HEK293 (cell line): ENCODE data around the gene PCBP3.
A peak's percentile ranks its signal among the peaks of the same experiment; 100 is the strongest.

Source experiments
- CTCF ChIA-PET: fragments of 350-600 bp; formaldehyde crosslinking; extraction: SDS; loops from one replicate; lab custom pipeline; 2021; ENCODE audit warnings: antibody characterized with exemption; lab: Yijun Ruan, JAX
- POLR2A ChIA-PET: fragments of 300-600 bp; formaldehyde crosslinking; extraction: SDS; loops from one replicate; lab custom pipeline; 2020; ENCODE audit warnings: antibody characterized with exemption, inconsistent platforms; lab: Yijun Ruan, JAX
- H3K27ac ChIP-seq: fragments of 200-500 bp; sonication (Bioruptor generic); 2 replicates; pipeline ENCODE4 v1.5.1; 2014; ENCODE audit warnings: low read depth, low read length, control low read depth, inconsistent platforms; ENCODE audit errors: extremely low read depth
- H3K36me3 ChIP-seq, 2 experiments: fragments of 200-500 bp in 1 of 2; sonication (Bioruptor generic) in 1 of 2; 1 replicate in 1 of 2; 2 replicates in 1 of 2; pipeline ENCODE4 v1.5.1; 2014 to 2017; ENCODE audit warnings: inconsistent platforms in 2 of 2, low read length in 2 of 2; ENCODE audit not compliant: control insufficient read depth in 2 of 2, insufficient read depth in 1 of 2
- H3K4me1 ChIP-seq: fragments of 200-500 bp; sonication (Bioruptor generic); 2 replicates; pipeline ENCODE4 v1.5.1; 2014; ENCODE audit warnings: mild to moderate bottlenecking, low read length, inconsistent platforms; ENCODE audit not compliant: control insufficient read depth, insufficient read depth
- H3K4me3 ChIP-seq: 2 replicates; pipeline ENCODE4 v1.5.1; 2011; ENCODE audit warnings: low read depth, mild to moderate bottlenecking, control low read depth, low read length, moderate library complexity
- H3K9me3 ChIP-seq: fragments of 200-500 bp; sonication (Bioruptor generic); 2 replicates; pipeline ENCODE4 v1.5.1; 2014; ENCODE audit warnings: low read depth, low read length, inconsistent platforms; ENCODE audit not compliant: control insufficient read depth, insufficient read depth
- GLIS1 ChIP-seq: fragments of 450-650 bp; formaldehyde crosslinking; IDR thresholded peaks from 2 replicates; pipeline ENCODE4 v1.5.1; 2016; ENCODE audit warnings: missing biosample characterization, missing genetic modification characterization
- HIC1 ChIP-seq: fragments of 450-650 bp; formaldehyde crosslinking; IDR thresholded peaks from 2 replicates; pipeline ENCODE4 v1.5.1; 2016; ENCODE audit warnings: missing biosample characterization, missing genetic modification characterization
- KLF10 ChIP-seq: fragments of 450-650 bp; IDR thresholded peaks from 2 replicates; pipeline ENCODE4 v1.5.1; 2018; ENCODE audit warnings: missing biosample characterization, mild to moderate bottlenecking, missing genetic modification characterization
- KLF17 ChIP-seq: fragments of 450-650 bp; formaldehyde crosslinking; IDR thresholded peaks from 2 replicates; pipeline ENCODE4 v1.5.1; 2016; ENCODE audit warnings: missing biosample characterization, missing genetic modification characterization
- KLF7 ChIP-seq: fragments of 450-650 bp; formaldehyde crosslinking; IDR thresholded peaks from 2 replicates; pipeline ENCODE4 v1.5.1; 2016; ENCODE audit warnings: missing biosample characterization, missing genetic modification characterization, borderline replicate concordance
- TSHZ1 ChIP-seq: fragments of 450-650 bp; formaldehyde crosslinking; IDR thresholded peaks from 2 replicates; pipeline ENCODE4 v1.5.1; 2016; ENCODE audit warnings: missing biosample characterization, missing genetic modification characterization, borderline replicate concordance
- ZFHX2 ChIP-seq: fragments of 450-650 bp; formaldehyde crosslinking; conservative IDR thresholded peaks from 2 replicates; pipeline ENCODE4 v1.5.1; 2016; ENCODE audit warnings: missing biosample characterization, missing genetic modification characterization
- ZFP69B ChIP-seq: fragments of 450-650 bp; formaldehyde crosslinking; IDR thresholded peaks from 2 replicates; pipeline ENCODE4 v1.5.1; 2016; ENCODE audit warnings: missing biosample characterization, missing genetic modification characterization
- ZIC2 ChIP-seq: fragments of 450-650 bp; formaldehyde crosslinking; IDR thresholded peaks from 2 replicates; pipeline ENCODE4 v1.5.1; 2016; ENCODE audit warnings: missing biosample characterization, missing genetic modification characterization
- ZNF133 ChIP-seq: fragments of 450-650 bp; formaldehyde crosslinking; IDR thresholded peaks from 2 replicates; pipeline ENCODE4 v1.5.1; 2016; ENCODE audit warnings: missing biosample characterization, missing genetic modification characterization
- ZNF157 ChIP-seq: fragments of 450-650 bp; formaldehyde crosslinking; IDR thresholded peaks from 2 replicates; pipeline ENCODE4 v1.5.1; 2016; ENCODE audit warnings: missing biosample characterization, missing genetic modification characterization
- ZNF174 ChIP-seq: fragments of 450-650 bp; formaldehyde crosslinking; IDR thresholded peaks from 2 replicates; pipeline ENCODE4 v1.5.0; 2017; ENCODE audit warnings: missing biosample characterization, mild to moderate bottlenecking, missing genetic modification characterization
- ZNF175 ChIP-seq: fragments of 450-650 bp; formaldehyde crosslinking; IDR thresholded peaks from 2 replicates; pipeline ENCODE4 v1.5.1; 2016; ENCODE audit warnings: missing biosample characterization, missing genetic modification characterization
- ZNF184 ChIP-seq: fragments of 450-650 bp; IDR thresholded peaks from 2 replicates; pipeline ENCODE4 v1.5.1; 2018; ENCODE audit warnings: missing biosample characterization, mild to moderate bottlenecking, missing genetic modification characterization
- ZNF24 ChIP-seq: fragments of 450-650 bp; formaldehyde crosslinking; IDR thresholded peaks from 2 replicates; pipeline ENCODE4 v1.5.1; 2016; ENCODE audit warnings: missing biosample characterization, missing genetic modification characterization
- ZNF324 ChIP-seq: fragments of 450-650 bp; formaldehyde crosslinking; IDR thresholded peaks from 2 replicates; pipeline ENCODE4 v1.5.1; 2016; ENCODE audit warnings: missing biosample characterization, missing genetic modification characterization
- ZNF341 ChIP-seq: fragments of 450-650 bp; formaldehyde crosslinking; IDR thresholded peaks from 2 replicates; pipeline ENCODE4; 2016; ENCODE audit warnings: low read depth, missing biosample characterization, missing genetic modification characterization
- ZNF416 ChIP-seq: fragments of 450-650 bp; formaldehyde crosslinking; IDR thresholded peaks from 2 replicates; pipeline ENCODE4 v1.5.1; 2016; ENCODE audit warnings: missing biosample characterization, missing genetic modification characterization
- ZNF433 ChIP-seq: fragments of 450-650 bp; formaldehyde crosslinking; IDR thresholded peaks from 2 replicates; pipeline ENCODE4 v1.5.1; 2016; ENCODE audit warnings: missing biosample characterization, missing genetic modification characterization, low read depth
- ZNF449 ChIP-seq: fragments of 450-650 bp; formaldehyde crosslinking; IDR thresholded peaks from 2 replicates; pipeline ENCODE4 v1.5.1; 2017; ENCODE audit warnings: missing biosample characterization, mild to moderate bottlenecking, missing genetic modification characterization, moderate library complexity
- ZNF514 ChIP-seq: fragments of 450-650 bp; formaldehyde crosslinking; IDR thresholded peaks from 2 replicates; pipeline ENCODE4 v1.5.1; 2016; ENCODE audit warnings: missing biosample characterization, missing genetic modification characterization
- ZNF561 ChIP-seq: fragments of 450-650 bp; IDR thresholded peaks from 2 replicates; pipeline ENCODE4 v1.5.1; 2018; ENCODE audit warnings: missing biosample characterization, missing genetic modification characterization, borderline replicate concordance
- ZNF610 ChIP-seq: fragments of 450-650 bp; formaldehyde crosslinking; IDR thresholded peaks from 2 replicates; pipeline ENCODE4 v1.5.1; 2016; ENCODE audit warnings: missing biosample characterization, missing genetic modification characterization, borderline replicate concordance
- ZNF639 ChIP-seq: fragments of 450-650 bp; formaldehyde crosslinking; IDR thresholded peaks from 2 replicates; pipeline ENCODE4 v1.5.1; 2016; ENCODE audit warnings: missing biosample characterization, missing genetic modification characterization
- ZNF76 ChIP-seq: fragments of 450-650 bp; formaldehyde crosslinking; IDR thresholded peaks from 2 replicates; pipeline ENCODE4; 2016; ENCODE audit warnings: low read depth, missing biosample characterization, missing genetic modification characterization, borderline replicate concordance
- ZNF791 ChIP-seq: fragments of 450-650 bp; formaldehyde crosslinking; IDR thresholded peaks from 2 replicates; pipeline ENCODE4 v1.5.1; 2016; ENCODE audit warnings: missing biosample characterization, missing genetic modification characterization
- ZNF830 ChIP-seq: fragments of 450-650 bp; IDR thresholded peaks from 2 replicates; pipeline ENCODE4 v1.5.0; 2018; ENCODE audit warnings: missing biosample characterization, missing genetic modification characterization, low read depth, mild to moderate bottlenecking, moderate library complexity
- ZNF843 ChIP-seq: fragments of 450-650 bp; formaldehyde crosslinking; IDR thresholded peaks from 2 replicates; pipeline ENCODE4 v1.5.1; 2016; ENCODE audit warnings: missing biosample characterization, missing genetic modification characterization
- ZSCAN16 ChIP-seq: fragments of 450-650 bp; formaldehyde crosslinking; IDR thresholded peaks from 2 replicates; pipeline ENCODE4 v1.5.1; 2016; ENCODE audit warnings: missing biosample characterization, missing genetic modification characterization
- ZSCAN30 ChIP-seq: fragments of 450-650 bp; IDR thresholded peaks from 2 replicates; pipeline ENCODE4 v1.5.1; 2018; ENCODE audit warnings: missing biosample characterization, mild to moderate bottlenecking, missing genetic modification characterization, moderate library complexity
- ZXDB ChIP-seq: fragments of 450-650 bp; formaldehyde crosslinking; IDR thresholded peaks from 2 replicates; pipeline ENCODE4 v1.5.1; 2016; ENCODE audit warnings: missing biosample characterization, missing genetic modification characterization

PCBP3 gene

GRCh38 chr21:45977396-45977795 is 333.9 kb downstream of the PCBP3 start (continued):
- TF ChIP-seq ZSCAN16 (tag by site-specific recombination) (no peak), ZNF174 (tag by site-specific recombination) (no peak), ZSCAN30 (tag by site-specific recombination) (no peak), ZNF610 (no peak), ZNF24 (tag by site-specific recombination) (no peak), ZNF514 (no peak), KLF10 (no peak), ZNF157 (no peak), ZIC2 (peak; percentile 86), ZNF76 (tag by site-specific recombination) (no peak), KLF17 (tag by site-specific recombination) (peak; percentile 90), ZNF341 (tag by site-specific recombination) (peak; percentile 27; the same call in 1 of the 2 replicates), TSHZ1 (no peak), ZNF133 (tag by site-specific recombination) (no peak), GLIS1 (tag by site-specific recombination) (peak; percentile 99), ZXDB (tag by site-specific recombination) (no peak), ZNF324 (tag by site-specific recombination) (no peak), ZNF433 (tag by site-specific recombination) (no peak), ZNF830 (no peak)

- Histone ChIP-seq H3K4me1 (peaks cover 21% of the 10 kb centered on the region), H3K9me3 (no peaks in the 10 kb centered on the region), H3K27ac (no peak overlapping the region), H3K4me3 (no peak overlapping the region), H3K36me3 (peaks cover 0 to 3% of the 10 kb centered on the region in 2 experiments; a peak in 1 of 3 replicates)
- ChIA-PET CTCF (interaction anchor here (0.6 to 1.0 kb wide), 4 partner anchors 9 to 580 kb away, joined by 3 to 7 read pairs (median 4); no protein-coding TSS in a partner anchor), POLR2A (interaction anchor here (1.4 kb wide), 1 partner anchor 165 kb away, joined by 3 read pairs; no protein-coding TSS in a partner anchor)
- TF ChIP-seq ZNF324 (tag by site-specific recombination): no peak
- no peak for TF ChIP-seq ZNF184 (tag by site-specific recombination)
- TF ChIP-seq HIC1: no peak
- TF ChIP-seq ZNF791 (tag by site-specific recombination): no peak
- no peak for TF ChIP-seq ZNF416
- no peak for TF ChIP-seq KLF7 (tag by site-specific recombination)
- no peak for TF ChIP-seq ZNF561
- peak; percentile 77 for TF ChIP-seq ZFHX2 (tag by site-specific recombination)
- no peak for TF ChIP-seq ZNF639
- no peak for TF ChIP-seq ZNF175 (tag by site-specific recombination)
- no peak for TF ChIP-seq ZNF449
- TF ChIP-seq ZFP69B (tag by site-specific recombination): peak; percentile 78
- no peak for TF ChIP-seq ZNF843 (tag by site-specific recombination)
- no peak for TF ChIP-seq GLIS1 (tag by site-specific recombination)
These were observed 335.7 kb downstream of the PCBP3 start for GRCh38 chr21:45979141-45979631.
